Upper lobe of left lung (tissue), 6 donors: ENCODE data around the gene BMP7. TPM values are rescaled to one million over a fixed set of nuclear protein-coding genes. Genes with fewer than 3 reads are reported as not detected.

Experiments
- ATAC-seq, 2 donors: fragments of 200-7000 bp; cut with Tn5 transposase; one replicate each; pipeline ENCODE4 v1.9.1; 2022; ENCODE audit warnings: mild to moderate bottlenecking in 2 of 2, moderate library complexity in 2 of 2; ENCODE audit not compliant: low FRiP score in 2 of 2
- DNase-seq, 2 donors: peaks; one replicate each; pipeline ENCODE4 v3.0.0-alpha.2; 2019 to 2020
- H3K27ac ChIP-seq, 4 donors: fragments of 200-600 bp; sonication (generic); one replicate each; pipeline ENCODE4 v1.5.1; 2016 to 2019
- H3K27me3 ChIP-seq, 4 donors: fragments of 200-600 bp; sonication (generic); one replicate each; pipeline ENCODE4 v1.5.1; 2017 to 2019
- H3K36me3 ChIP-seq, 4 donors: fragments of 200-600 bp; sonication (generic); one replicate each; pipeline ENCODE4 v1.5.1; 2016 to 2019
- H3K4me1 ChIP-seq, 4 donors: fragments of 200-600 bp; sonication (generic); one replicate each; pipeline ENCODE4 v1.5.1; 2018 to 2019
- H3K4me3 ChIP-seq, 4 donors: fragments of 200-600 bp; sonication (generic); one replicate each; pipeline ENCODE4 v1.5.1; 2017 to 2019; ENCODE audit warnings: mild to moderate bottlenecking in 2 of 4, moderate library complexity in 1 of 4
- H3K9me3 ChIP-seq, 4 donors: fragments of 200-600 bp; sonication (generic); one replicate each; pipeline ENCODE4 v1.5.1; 2018 to 2019
- CTCF ChIP-seq, 6 experiments: fragments of 450-650 bp in 4 of 6; fragments of 200-600 bp in 2 of 6; sonication (generic) in 2 of 6; IDR thresholded peaks; one replicate each; pipeline ENCODE4 v1.5.1; 2016 to 2019; ENCODE audit warnings: antibody characterized with exemption in 6 of 6
- EP300 ChIP-seq, 4 donors: sonication (generic); formaldehyde crosslinking; IDR thresholded peaks; one replicate each; pipeline ENCODE4 v1.5.1; 2017; ENCODE audit warnings: antibody characterized with exemption in 4 of 4, control low read depth in 2 of 4
- POLR2A ChIP-seq, 4 donors: fragments of 450-650 bp; IDR thresholded peaks; one replicate each; pipeline ENCODE4 v1.5.1; 2016 to 2017; ENCODE audit warnings: antibody characterized with exemption in 4 of 4, mild to moderate bottlenecking in 2 of 4
- POLR2AphosphoS5 ChIP-seq, 2 donors: sonication (generic); formaldehyde crosslinking; IDR thresholded peaks; one replicate each; pipeline ENCODE4 v1.5.1; 2017; ENCODE audit warnings: antibody characterized with exemption in 2 of 2
- WGBS, 2 donors: methylation state at CpG; one replicate each; pipeline ENCODE4 v1.1.5; 2017 to 2018; 5-methylcytosine and 5-hydroxymethylcytosine counted together
- total RNA-seq, 6 donors: library from RNA; depleted of rRNA in 4 of 6; stranded (reverse); fragments of >200 nt in 4 of 6; gene quantifications; one replicate each; pipeline versions ENCODE4 v1.1.0 to v1.2.1, GENCODE V29; 2016 to 2021
- donor health status: DM: no; HTN: no; CAD: no; lungs with moderate emphysema.
- donor health status: DM: no; HTN: yes; CAD: no; lungs with severe emphysema.

Gene BMP7
- total RNA-seq, 6 donors from 2014 or later, result 0.30 to 4.0 (median 2.6) TPM; not detected in 1

DNA sequence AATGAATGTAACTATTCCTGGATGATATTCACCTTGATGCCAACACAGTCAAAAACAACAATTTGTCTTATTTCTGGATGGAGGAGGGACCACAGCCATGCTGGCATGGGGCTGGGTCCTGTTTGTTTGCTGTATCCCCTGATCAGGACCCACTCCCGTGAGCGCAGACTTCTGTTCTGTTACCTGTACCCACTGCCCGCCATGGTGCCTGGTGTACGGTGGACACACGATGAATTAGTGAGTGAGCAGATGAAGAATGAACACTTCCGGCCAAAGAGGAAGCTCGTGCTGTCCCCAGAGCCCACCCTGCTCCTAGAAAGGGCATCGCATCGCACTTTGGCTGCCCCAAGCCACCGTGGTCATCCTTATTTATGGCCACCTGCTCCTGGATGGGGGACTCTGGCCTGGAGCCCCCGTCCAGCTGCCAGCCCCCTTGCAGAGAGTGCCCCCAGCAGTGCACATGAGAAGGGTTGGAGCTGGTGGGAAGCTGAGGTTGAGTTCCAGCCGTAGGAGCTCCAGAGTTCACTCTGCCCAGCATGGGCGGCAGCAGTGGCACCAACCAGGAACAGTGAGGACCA is 100.9 kb downstream of the BMP7 start:
- H3K36me3 ChIP-seq, result no peaks in the 10 kb centered on the region
- H3K27ac ChIP-seq, result no peak overlapping the region
- 91 to 99% methylated on average over 11 to 13 of the region's 13 CpGs for WGBS, 2 donors
- DNase-seq (no peak), ATAC-seq (no peak)
- TF ChIP-seq EP300 (IDR thresholded peaks at IDR 0.05), result no peak
- no peak for TF ChIP-seq POLR2AphosphoS5 (IDR thresholded peaks at IDR 0.05)
- no peak for TF ChIP-seq POLR2A (IDR thresholded peaks at IDR 0.05)
- no peak for TF ChIP-seq CTCF (IDR thresholded peaks at IDR 0.05)
- no peaks in the 10 kb centered on the region for H3K9me3 ChIP-seq
- no peak overlapping the region for H3K4me3 ChIP-seq
- H3K4me1 ChIP-seq, result no peaks in the 10 kb centered on the region
- no peaks in the 10 kb centered on the region for H3K27me3 ChIP-seq

DNA sequence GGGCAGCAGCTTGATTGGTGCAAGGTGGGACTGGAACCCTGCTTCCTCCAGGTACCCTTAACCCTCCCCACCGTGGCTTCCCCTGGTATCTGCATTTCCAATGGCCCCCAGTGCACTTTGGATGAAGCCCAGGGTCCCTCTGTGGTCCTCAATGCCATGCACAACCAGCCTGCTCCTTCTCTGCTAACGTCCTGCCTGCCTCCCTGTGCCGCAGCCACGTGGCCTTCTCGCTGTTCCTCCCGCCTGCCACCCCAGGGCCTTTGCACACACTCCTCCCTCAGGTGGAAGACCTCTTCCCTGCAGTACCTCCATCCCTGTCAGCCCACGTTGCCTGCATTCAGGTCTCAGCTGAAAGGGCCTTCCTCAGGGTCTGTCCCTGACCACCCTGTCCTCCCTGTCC is 101.6 kb downstream of the BMP7 start:
- ATAC-seq, result no peak
- no peaks in the 10 kb centered on the region for H3K36me3 ChIP-seq
- WGBS, 2 donors, result 86 to 91% methylated on average over 7 of the region's 7 CpGs
- DNase-seq, result no peak
- TF ChIP-seq POLR2A (IDR thresholded peaks at IDR 0.05) (no peak), CTCF (IDR thresholded peaks at IDR 0.05) (no peak), EP300 (IDR thresholded peaks at IDR 0.05) (no peak), POLR2AphosphoS5 (IDR thresholded peaks at IDR 0.05) (no peak)
- H3K4me1 ChIP-seq, result no peaks in the 10 kb centered on the region
- H3K27me3 ChIP-seq, result no peaks in the 10 kb centered on the region
- H3K4me3 ChIP-seq, result no peak overlapping the region
- H3K9me3 ChIP-seq, result no peaks in the 10 kb centered on the region
- H3K27ac ChIP-seq, result no peak overlapping the region

GRCh38 chr20:57163041-57163440 is 103.4 kb downstream of the BMP7 start:
- Histone ChIP-seq H3K36me3 (no peaks in the 10 kb centered on the region), H3K4me1 (no peaks in the 10 kb centered on the region), H3K9me3 (no peaks in the 10 kb centered on the region), H3K4me3 (no peak overlapping the region), H3K27me3 (no peaks in the 10 kb centered on the region), H3K27ac (no peak overlapping the region)
- 63 to 72% methylated on average over 2 of the region's 2 CpGs for WGBS, 2 donors
- DNase-seq, result no peak
- no peak for ATAC-seq
- TF ChIP-seq CTCF (IDR thresholded peaks at IDR 0.05) (no peak), POLR2AphosphoS5 (IDR thresholded peaks at IDR 0.05) (no peak), POLR2A (IDR thresholded peaks at IDR 0.05) (no peak), EP300 (IDR thresholded peaks at IDR 0.05) (no peak)

DNA sequence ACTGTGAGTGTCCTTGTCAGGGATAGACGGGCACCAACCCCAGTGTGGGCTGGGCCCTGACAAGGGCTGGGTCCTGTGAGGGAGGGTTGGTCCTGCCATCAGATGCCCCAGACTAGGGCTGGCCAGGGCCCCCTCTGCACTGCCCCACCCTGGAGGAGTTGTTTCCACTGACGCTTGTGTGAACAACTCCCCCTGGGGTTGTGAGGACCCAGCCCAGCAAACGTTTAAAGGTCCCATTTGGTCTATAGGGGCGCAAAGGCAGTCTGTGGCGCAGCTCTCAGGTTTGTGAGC is 104.1 kb downstream of the BMP7 start:
- H3K27ac ChIP-seq, result no peak overlapping the region
- 61 to 62% methylated on average over 5 of the region's 5 CpGs for WGBS, 2 donors

More for the DNA sequence above, 104.1 kb downstream of the BMP7 start:
- H3K27me3 ChIP-seq, result no peaks in the 10 kb centered on the region
- no peaks in the 10 kb centered on the region for H3K4me1 ChIP-seq
- TF ChIP-seq POLR2A (IDR thresholded peaks at IDR 0.05) (no peak), POLR2AphosphoS5 (IDR thresholded peaks at IDR 0.05) (no peak), CTCF (IDR thresholded peaks at IDR 0.05) (no peak), EP300 (IDR thresholded peaks at IDR 0.05) (no peak)
- H3K9me3 ChIP-seq, result no peaks in the 10 kb centered on the region
- ATAC-seq (no peak), DNase-seq (peak in 1 of 2 donors; percentile 38)
- H3K4me3 ChIP-seq, result no peak overlapping the region
- H3K36me3 ChIP-seq, result no peaks in the 10 kb centered on the region
